Thyroid gland (tissue), 4 donors: Measurements from ENCODE around the gene SLAMF8.

Source experiments
- CTCF ChIP-seq, 6 experiments: fragments of 200-600 bp in 3 of 6; fragments of 450-650 bp in 3 of 6; sonication (generic) in 3 of 6; IDR thresholded peaks; one replicate each; pipeline ENCODE4 v1.5.1; 2016 to 2019; ENCODE audit warnings: antibody characterized with exemption in 6 of 6, mild to moderate bottlenecking in 2 of 6, inconsistent platforms in 1 of 6, moderate library complexity in 1 of 6
- POLR2A ChIP-seq, 2 donors: fragments of 450-650 bp; IDR thresholded peaks; one replicate each; pipeline ENCODE4 v1.6.1; 2017; ENCODE audit warnings: antibody characterized with exemption in 2 of 2, mild to moderate bottlenecking in 2 of 2, moderate library complexity in 1 of 2

GRCh38 chr1:159851407-159851806 is 24.7 kb downstream of the SLAMF8 start:
- TF ChIP-seq POLR2A (IDR thresholded peaks at IDR 0.05) (no peak), CTCF (IDR thresholded peaks at IDR 0.05) (no peak)
